ENCODE data around the gene DEK.
"Not testable (repeated sequence)": the region's sequence is repeated elsewhere in the genome, so short reads cannot be mapped to it uniquely, and the experiment has no call there.

The DEK gene, protein sequence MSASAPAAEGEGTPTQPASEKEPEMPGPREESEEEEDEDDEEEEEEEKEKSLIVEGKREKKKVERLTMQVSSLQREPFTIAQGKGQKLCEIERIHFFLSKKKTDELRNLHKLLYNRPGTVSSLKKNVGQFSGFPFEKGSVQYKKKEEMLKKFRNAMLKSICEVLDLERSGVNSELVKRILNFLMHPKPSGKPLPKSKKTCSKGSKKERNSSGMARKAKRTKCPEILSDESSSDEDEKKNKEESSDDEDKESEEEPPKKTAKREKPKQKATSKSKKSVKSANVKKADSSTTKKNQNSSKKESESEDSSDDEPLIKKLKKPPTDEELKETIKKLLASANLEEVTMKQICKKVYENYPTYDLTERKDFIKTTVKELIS

GRCh38 chr6:18264219-18264922 is at the start of gene DEK:
TSS of gene DEK (minus strand) at chr6:18264530. CDS start at chr6:18263987, 543 bp downstream.
- DNase-seq, result peak; percentile 85

GRCh38 chr6:18312368-18312767 is 48.0 kb upstream of the DEK start:
- DNase-seq, result no peak

- not testable (repeated sequence) for DNase-seq
Measured at GRCh38 chr6:18310010-18310409, 45.7 kb upstream of the DEK start.

GRCh38 chr6:18309046-18309445 is 44.7 kb upstream of the DEK start:
- no peak for DNase-seq

- no peak for DNase-seq
Measured at GRCh38 chr6:18308070-18308735, 43.9 kb upstream of the DEK start.

DNA sequence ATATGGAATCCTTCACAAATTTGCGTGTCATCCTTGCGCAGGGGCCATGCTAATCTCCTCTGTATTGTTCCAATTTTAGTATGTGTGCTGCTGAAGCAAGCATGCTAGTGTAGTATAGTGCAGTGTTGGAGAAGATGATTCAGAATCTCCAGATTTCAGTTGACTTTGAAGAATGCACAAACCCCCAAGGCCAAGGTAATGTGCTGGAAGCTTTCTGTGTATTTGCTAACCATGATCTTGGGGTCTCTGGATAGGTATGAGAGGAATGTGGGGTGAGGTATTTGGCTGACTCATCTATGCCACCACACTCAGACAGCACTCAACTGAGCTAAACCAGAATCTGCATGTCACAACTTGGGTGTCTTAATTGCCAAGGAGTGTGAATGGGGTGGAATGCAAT is 42.6 kb upstream of the DEK start:
- DNase-seq, result no peak

GRCh38 chr6:18302561-18303439 is 38.5 kb upstream of the DEK start:
- DNase-seq, result no peak

DNA sequence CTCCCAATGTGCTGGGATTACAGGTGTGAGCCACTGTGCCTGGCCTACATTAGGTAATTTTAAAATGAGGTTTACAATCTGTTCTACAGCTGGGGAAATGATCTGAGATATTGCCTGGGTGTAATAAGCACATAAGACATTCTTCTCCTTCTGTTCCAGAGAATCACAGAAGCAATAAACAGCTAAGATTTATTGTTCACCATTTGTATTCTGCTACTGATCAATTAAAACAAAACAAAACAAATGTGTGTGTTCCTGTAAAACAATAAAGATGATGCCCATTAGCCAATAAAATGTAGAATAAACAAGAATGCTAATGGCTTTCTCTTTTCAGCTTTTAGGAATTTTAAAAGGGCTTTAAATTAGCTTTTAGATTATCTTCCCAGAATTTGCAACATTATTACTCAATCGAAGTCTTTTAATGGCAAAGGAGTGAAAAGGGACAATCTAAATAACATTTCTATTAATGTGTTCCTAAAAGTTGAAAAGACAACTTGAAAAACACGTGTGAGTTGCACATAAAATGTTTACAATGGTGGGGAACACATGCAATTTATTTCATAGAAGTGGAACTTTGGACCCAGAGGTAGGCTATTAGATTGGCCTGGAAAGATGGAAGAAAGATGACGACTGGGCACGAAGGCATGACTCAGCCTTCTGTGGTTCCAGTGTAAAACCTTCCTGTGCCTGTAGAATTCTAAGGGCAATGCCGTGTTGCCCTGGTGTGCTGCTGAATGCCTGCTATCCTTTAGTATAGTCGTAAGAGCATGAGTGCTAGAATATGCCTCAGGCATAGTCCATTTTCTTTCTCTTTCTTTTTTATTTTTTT is 29.0 kb upstream of the DEK start:
- DNase-seq, result no peak

DNA sequence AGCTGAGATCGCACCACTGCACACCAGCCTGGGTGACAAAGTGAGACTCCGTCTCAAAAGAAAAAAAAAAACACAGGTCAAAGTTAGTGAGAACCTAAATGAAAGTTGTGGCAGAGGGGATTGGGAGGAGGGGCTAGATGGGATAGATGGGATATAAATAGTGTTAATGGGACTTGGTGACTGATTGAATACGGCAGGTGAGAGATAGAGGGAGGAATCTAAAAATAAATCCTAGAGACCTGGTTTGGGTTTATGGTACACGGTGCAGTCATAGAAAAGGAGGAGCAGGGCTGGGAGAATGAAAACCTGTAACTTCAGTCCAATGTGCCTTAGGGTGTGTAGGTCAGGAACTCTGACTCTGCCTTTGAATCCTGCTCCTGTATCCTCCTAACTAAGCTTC is 25.0 kb upstream of the DEK start:
- DNase-seq, result no peak

- no peak for DNase-seq
Measured at GRCh38 chr6:18284261-18284660, 19.9 kb upstream of the DEK start.

DNA sequence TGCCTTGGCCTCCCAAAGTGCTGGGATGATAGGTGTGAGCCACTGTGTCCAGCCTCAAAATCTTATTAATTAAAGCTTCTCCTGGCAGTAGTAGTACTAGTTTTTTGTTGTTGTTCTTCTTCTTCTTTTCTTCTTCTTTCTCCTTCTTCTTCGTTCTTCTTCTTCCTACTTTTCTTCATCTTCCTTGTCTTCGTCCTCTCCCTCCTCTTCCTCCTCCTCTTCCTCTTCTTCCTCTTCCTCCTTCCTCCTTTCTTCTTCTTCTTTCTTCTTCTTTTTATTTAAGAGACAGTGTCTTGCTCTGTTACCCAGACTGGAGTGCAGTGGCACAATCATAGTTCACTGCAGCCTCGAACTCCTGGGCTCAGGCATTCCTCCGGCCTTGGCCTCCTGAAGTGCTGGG is 17.2 kb upstream of the DEK start:
- DNase-seq, result no peak

DNA sequence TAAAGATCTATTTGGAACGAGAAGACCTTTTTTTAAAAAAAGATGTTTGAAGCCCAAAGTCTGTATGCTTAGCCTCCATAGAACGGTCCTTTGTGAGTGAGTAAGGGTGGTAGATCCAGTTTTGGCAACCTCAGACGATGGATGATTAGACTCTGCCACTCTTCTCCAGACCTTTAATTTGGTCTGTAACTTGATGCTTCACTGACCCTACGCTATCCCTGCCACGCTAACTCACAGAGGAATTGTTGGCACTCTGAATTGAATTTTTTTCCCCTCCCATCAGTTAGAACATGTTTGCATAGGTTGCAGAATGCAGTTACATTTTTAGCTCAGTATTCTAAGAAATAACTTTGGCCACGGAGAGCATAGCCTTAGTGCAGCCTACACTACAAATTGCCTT is 15.8 kb upstream of the DEK start:
- DNase-seq, result no peak

DNA sequence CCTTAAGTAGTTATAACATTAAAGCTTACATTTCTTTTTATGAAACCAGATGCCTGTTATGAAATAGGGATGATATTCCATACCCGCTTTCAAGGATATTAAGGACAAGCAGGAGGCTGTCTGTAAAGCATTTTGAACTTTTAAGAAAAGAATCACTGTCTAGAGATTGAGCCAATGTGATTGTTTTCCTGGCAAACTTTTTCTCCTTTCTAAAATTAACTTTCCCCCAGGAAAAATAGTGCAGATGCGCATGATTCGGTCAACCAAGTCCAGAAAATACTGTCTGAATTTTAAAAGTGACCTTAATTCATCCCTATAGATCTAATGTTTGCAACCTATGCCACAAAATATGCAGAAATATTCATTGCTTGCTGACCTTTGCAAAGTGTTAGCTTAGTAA is 15.1 kb upstream of the DEK start:
- DNase-seq, result no peak

GRCh38 chr6:18277237-18278006 is 13.1 kb upstream of the DEK start:
- no peak for DNase-seq

DNA sequence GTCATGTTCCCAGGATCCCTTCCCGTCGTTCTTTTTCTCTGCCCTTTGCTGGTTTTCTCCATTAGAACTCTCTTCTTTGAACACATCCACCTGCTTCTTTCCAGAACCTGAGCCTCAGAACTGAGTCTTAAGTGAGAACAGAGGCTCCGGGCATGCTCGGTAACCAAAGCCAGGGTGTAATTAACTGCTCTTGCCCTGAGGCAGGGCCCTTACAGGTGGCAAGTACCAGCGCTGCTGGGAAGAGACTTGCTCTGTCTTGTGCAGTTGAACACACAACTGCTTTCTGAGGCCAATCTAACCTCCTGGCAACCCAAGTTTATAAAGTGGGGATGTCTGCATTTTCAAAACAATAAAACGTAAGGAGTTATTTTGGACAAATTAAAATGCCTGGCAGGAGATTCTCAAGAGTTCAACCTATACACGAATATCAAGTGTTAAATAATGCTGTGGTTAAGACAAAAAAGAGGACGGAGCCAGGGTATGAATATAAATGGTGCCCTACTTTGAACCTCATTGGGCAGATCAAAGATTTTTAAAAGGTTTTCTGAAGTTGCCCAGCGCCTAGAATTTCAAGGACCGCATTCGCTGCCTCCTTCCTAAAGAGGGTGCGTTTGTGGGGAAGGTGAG is 12.4 kb upstream of the DEK start:
- no peak for DNase-seq

DNA sequence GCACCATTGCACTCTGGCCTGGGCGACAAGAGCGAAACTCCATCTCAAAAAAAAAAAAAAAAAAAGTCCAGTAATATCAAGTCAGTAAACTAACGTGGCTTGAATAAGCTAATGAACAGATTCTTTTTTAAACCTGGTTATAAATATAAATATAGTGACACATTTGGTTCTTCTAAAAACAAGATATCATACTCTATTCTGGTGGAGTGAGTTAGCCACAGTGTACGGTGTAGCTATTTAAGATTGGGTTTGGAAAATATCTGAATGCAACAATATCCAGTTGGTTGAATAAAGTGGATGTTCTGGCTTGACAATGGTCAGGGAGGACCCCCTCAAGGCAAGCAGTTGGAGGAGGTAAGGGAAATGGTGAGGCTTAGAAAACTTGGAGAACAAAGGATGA is 5.9 kb upstream of the DEK start:
- DNase-seq, result no peak

DNA sequence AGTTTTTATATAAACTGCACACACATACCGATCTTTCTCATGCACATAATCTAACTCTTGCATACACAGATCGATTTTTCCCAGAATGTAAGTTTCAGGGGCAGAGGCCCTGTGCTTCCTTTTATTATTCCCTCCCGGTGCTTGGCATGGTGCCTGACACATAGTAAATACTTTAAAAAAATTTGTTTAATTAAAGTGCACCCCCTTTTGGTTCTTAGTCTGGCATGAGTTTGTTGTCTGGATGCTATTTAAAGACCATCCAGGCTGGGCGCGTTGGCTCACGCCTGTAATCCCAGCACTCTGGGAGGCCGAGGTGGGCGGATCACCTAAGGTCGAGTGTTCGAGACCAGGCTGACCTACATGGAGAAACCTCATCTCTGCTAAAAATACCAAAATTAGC is 5.4 kb upstream of the DEK start:
- DNase-seq, result no peak

DNA sequence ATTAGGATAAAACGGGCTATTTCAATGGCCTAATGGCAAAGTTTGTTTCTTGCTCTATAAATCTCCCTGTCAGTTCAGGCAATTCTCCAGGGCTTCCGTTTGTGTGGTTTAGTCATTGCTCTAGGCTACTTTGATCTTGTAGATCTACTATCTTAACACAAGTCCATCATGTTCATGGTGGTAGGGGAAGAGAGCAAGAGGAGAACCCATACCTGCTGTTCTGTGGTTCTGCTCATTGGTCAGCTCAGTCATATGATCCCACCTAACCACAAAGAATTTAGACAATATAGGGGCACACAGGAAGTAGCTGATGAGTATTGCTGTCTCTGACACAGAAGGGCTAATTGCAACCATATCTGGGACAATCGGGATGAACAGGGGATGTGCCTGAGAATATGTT is 4.9 kb upstream of the DEK start:
- peak; percentile 13 for DNase-seq

GRCh38 chr6:18268066-18268465 is 3.7 kb upstream of the DEK start:
- DNase-seq, result no peak

- no peak for DNase-seq
Measured at GRCh38 chr6:18266523-18266912, 2.2 kb upstream of the DEK start.
